ENCODE measurements around the gene OPCML.

OPCML gene

GRCh38 chr11:132631989-132632388 is 900.3 kb downstream of the OPCML start:
- DNase-seq, result no peak

GRCh38 chr11:132627981-132628380 is 904.3 kb downstream of the OPCML start:
- DNase-seq, result no peak

- no peak for DNase-seq
Observed at GRCh38 chr11:132626446-132626845, 905.9 kb downstream of the OPCML start.

GRCh38 chr11:132623511-132623910 is 908.8 kb downstream of the OPCML start:
- DNase-seq, result no peak

- no peak for DNase-seq
Observed at GRCh38 chr11:132621976-132622580, 910.2 kb downstream of the OPCML start.

GRCh38 chr11:132620423-132620822 is 911.9 kb downstream of the OPCML start:
- no peak for DNase-seq

- DNase-seq, result no peak
Observed at GRCh38 chr11:132610791-132611190, 921.5 kb downstream of the OPCML start.

- no peak for DNase-seq
Observed at GRCh38 chr11:132610216-132610615, 922.1 kb downstream of the OPCML start.

- peak; percentile 12 for DNase-seq
Observed at GRCh38 chr11:132607575-132607974, 924.7 kb downstream of the OPCML start.

GRCh38 chr11:132605825-132606570 is 926.3 kb downstream of the OPCML start:
- no peak for DNase-seq

GRCh38 chr11:132604431-132604830 is 927.9 kb downstream of the OPCML start:
- no peak for DNase-seq

- DNase-seq, result no peak
Observed at GRCh38 chr11:132601875-132602274, 930.4 kb downstream of the OPCML start.

GRCh38 chr11:132595711-132596134 is 936.6 kb downstream of the OPCML start:
- no peak for DNase-seq

GRCh38 chr11:132595246-132595645 is 937.1 kb downstream of the OPCML start:
- no peak for DNase-seq

GRCh38 chr11:132590986-132591385 is 941.3 kb downstream of the OPCML start:
- DNase-seq, result no peak

- no peak for DNase-seq
Observed at GRCh38 chr11:132590554-132590953, 941.7 kb downstream of the OPCML start.

GRCh38 chr11:132589791-132590190 is 942.5 kb downstream of the OPCML start:
- DNase-seq, result no peak

GRCh38 chr11:132588366-132588765 is 943.9 kb downstream of the OPCML start:
- no peak for DNase-seq

GRCh38 chr11:132587716-132588115 is 944.6 kb downstream of the OPCML start:
- DNase-seq, result no peak

- DNase-seq, result no peak
Observed at GRCh38 chr11:132586801-132587200, 945.5 kb downstream of the OPCML start.

GRCh38 chr11:132579634-132580327 is 952.5 kb downstream of the OPCML start:
- no peak for DNase-seq

GRCh38 chr11:132579136-132579535 is 953.2 kb downstream of the OPCML start:
- no peak for DNase-seq

- DNase-seq, result no peak
Observed at GRCh38 chr11:132578580-132578979, 953.7 kb downstream of the OPCML start.

- DNase-seq, result no peak
Observed at GRCh38 chr11:132576706-132577105, 955.6 kb downstream of the OPCML start.

All from OCI-M1 (cell line).